ENCODE results near the gene EPS15.

DNA sequence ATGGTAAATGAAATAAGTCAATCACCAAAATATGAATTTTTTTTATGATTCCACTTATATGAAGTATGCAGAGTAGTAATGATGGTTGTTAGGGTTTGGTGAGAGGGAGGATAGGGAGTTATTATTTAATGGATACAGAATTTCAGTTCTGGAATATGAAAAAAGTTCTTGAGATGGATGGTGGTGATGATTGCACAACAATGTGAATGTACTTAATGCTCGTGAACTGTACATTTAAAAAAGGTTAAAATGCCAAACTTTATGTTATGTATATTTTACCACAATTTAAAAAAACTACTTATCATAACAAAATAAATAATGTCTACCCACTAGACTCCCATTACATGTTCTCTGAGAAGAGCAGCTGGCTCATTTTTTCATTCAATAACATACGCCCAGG is 133.3 kb downstream of the EPS15 start:
- TF ChIP-seq MAFK (IDR thresholded peaks at IDR 0.05; ENCODE audit: low read depth, low read length) (no peak), JUN (IDR thresholded peaks at IDR 0.05; ENCODE audit: low read depth, low read length) (no peak), RAD21 (IDR thresholded peaks at IDR 0.05 in 1 of 2, conservative IDR thresholded peaks at IDR 0.05 in 1 of 2; ENCODE audit: low read depth in 2 of 2, low read length in 2 of 2) (no peak)
- TF ChIP-seq, protein P1, sequence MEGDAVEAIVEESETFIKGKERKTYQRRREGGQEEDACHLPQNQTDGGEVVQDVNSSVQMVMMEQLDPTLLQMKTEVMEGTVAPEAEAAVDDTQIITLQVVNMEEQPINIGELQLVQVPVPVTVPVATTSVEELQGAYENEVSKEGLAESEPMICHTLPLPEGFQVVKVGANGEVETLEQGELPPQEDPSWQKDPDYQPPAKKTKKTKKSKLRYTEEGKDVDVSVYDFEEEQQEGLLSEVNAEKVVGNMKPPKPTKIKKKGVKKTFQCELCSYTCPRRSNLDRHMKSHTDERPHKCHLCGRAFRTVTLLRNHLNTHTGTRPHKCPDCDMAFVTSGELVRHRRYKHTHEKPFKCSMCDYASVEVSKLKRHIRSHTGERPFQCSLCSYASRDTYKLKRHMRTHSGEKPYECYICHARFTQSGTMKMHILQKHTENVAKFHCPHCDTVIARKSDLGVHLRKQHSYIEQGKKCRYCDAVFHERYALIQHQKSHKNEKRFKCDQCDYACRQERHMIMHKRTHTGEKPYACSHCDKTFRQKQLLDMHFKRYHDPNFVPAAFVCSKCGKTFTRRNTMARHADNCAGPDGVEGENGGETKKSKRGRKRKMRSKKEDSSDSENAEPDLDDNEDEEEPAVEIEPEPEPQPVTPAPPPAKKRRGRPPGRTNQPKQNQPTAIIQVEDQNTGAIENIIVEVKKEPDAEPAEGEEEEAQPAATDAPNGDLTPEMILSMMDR (IDR thresholded peaks at IDR 0.05; ENCODE audit: control extremely low read depth in 1 of 3, insufficient read depth in 1 of 3, low read depth in 1 of 3, low read length in 3 of 3): no peak

Measured in H1 (cell line).